ENCODE data around the gene CST3.

The CST3 gene

DNA sequence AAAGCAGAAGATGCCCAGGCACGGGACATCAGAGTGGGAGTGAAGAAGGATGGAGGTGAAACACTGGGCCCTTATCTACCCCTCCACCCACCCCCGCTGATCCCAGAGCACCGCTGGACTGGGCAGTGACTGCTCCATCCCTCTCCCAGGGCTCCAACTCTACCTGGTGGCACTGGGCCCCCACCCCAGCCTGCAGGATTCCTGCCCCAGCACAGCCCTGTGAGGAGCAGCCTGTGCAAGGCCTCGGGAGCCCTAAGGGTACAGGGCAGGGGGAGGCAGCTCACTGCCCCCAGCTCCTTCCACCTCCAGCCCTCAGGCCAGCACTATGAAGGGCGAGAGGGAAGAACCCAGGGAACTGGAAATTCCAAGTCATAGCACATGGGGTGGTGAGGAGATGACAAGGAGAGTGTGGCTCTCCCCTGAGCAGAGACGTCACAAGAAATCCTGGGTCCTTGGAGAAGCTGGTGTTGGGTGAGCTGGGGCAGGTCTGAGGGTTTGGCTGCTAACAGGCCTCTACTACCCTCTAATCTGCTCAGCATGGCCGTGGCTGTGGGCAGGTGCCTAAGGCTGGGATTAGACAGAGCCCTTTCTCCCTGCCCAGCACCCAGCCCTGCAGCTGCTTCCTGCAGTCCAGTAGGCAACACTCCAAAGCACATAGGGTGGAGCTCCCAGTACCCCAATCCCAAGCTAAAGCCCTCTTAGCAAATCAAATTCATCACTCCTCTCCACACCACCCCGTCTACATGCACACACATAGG, 3.5 kb downstream of the CST3 start:
- TF ChIP-seq, protein P1, sequence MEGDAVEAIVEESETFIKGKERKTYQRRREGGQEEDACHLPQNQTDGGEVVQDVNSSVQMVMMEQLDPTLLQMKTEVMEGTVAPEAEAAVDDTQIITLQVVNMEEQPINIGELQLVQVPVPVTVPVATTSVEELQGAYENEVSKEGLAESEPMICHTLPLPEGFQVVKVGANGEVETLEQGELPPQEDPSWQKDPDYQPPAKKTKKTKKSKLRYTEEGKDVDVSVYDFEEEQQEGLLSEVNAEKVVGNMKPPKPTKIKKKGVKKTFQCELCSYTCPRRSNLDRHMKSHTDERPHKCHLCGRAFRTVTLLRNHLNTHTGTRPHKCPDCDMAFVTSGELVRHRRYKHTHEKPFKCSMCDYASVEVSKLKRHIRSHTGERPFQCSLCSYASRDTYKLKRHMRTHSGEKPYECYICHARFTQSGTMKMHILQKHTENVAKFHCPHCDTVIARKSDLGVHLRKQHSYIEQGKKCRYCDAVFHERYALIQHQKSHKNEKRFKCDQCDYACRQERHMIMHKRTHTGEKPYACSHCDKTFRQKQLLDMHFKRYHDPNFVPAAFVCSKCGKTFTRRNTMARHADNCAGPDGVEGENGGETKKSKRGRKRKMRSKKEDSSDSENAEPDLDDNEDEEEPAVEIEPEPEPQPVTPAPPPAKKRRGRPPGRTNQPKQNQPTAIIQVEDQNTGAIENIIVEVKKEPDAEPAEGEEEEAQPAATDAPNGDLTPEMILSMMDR (IDR thresholded peaks at IDR 0.05; ENCODE audit: low read depth, low read length) = no peak
- no peak for DNase-seq (ENCODE audit: low read depth in 2 of 2)
- H3K4me3 ChIP-seq (replicated peaks in 1 of 2; ENCODE audit: low read depth in 2 of 2, low read length in 2 of 2) = no peak overlapping the region

DNA sequence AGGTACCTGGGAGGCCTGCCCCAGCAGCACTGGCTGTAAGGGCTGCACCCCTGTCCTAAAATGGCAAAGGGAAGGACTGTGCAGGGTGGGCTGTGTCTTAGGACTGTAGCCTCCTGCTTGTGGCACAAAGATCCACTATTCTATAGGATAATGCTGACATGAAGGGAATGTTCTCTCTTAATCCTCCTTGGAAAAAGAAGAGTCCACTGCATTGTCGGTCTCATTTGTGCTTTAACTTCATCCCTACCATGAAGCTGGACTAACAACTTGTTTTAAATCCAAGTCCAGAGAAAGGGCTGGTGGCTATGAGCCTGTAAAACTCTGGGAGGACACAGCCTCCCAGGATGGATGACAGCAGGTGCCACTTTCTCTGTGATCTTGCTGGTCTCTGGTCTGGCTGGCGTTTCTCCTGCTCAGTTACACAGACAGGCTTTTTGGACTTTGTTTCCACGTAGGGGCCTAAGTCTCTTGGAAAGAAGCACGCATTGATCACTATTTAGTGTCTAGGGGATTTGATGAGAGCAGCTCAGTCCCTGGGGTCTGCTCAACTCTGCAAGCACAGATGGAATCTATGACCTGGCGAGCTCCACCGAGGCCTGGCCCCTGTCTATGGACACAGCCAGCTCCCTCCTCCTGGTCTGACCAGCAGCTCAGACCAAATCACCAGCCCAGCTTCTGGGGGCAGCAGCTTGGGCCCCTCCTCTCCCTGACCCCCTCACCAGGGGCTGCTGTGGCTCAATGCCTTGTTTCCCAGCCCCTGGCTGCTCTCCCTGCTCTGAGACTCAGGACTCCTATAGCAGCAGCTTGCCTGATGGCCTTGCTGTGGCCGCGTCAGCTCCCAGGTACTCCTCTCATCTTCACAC, 4.8 kb downstream of the CST3 start:
- H3K4me3 ChIP-seq (replicated peaks in 1 of 2; ENCODE audit: low read depth in 2 of 2, low read length in 2 of 2) = no peak overlapping the region
- TF ChIP-seq, protein P1 (IDR thresholded peaks at IDR 0.05; ENCODE audit: low read depth, low read length) = no peak
- no peak for DNase-seq (ENCODE audit: low read depth in 2 of 2)

DNA sequence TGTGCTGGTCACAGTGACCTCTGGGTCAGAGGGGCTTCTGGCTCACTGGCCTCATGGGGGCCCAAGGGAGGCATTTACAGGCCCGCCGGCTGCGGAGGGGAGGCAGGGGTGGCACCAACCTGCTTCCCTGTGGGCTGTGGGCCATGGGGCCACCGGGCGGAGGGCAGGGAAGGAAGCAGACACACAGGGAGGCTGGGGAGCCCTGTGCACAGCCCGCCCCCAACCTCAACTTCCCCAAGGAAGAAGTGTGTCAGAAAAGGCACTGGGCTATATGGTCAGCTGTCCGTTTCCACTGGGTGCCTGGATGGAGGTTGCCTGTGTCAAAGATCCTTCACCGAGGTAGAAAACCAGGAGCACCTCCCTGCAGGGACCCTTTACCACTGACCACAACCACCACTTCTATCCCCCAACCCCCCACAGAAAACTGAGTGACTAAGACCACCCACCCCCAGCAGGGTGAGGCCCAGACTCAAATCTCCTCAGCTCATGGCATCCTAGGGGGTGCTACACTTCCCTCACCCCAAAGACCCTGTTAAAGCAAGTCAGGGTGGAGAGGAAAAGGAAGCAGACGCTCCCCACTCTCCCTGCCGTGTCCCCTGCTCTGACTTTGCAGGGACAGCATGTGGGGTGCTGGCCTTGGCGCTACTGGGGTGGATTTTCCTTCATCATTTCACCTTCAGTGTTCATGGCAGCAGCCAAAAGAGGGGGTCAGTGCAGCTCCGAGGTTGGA, 5.6 kb downstream of the CST3 start:
- no peak overlapping the region for H3K4me3 ChIP-seq (replicated peaks in 1 of 2; ENCODE audit: low read depth in 2 of 2, low read length in 2 of 2)
- DNase-seq (ENCODE audit: low read depth in 2 of 2) = no peak
- TF ChIP-seq, protein P1 (IDR thresholded peaks at IDR 0.05; ENCODE audit: low read depth, low read length) = no peak

DNA sequence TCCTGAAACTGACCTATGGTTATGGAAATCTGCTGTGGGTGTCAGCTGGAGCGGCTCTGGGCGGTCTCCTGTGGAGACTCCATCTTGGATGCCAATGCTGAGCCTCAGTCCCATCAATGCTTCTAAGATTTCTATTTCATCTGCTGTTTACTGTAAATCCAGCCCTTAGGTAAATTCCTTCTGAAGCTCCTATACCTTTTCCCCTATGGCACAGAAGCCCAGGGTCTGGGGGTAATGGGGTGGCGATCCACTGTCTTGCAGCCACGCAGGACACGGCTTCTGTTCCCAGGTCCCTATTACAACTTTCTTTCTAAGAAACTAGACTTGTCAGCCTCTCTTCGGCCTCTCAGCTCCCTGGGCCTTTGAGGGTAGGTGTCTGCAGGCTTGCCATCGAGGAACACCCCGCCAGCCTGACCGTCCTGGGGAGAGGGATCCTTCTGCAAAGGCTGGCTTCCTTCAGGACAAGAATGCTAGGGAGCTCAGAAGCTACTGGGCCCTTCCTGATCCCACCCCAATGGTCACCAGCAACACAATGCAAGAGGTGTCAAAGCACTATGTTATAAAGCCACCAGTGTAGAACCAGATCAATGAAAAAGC, 6.4 kb downstream of the CST3 start:
- no peak for DNase-seq (ENCODE audit: low read depth in 2 of 2)
- TF ChIP-seq, protein P1 (IDR thresholded peaks at IDR 0.05; ENCODE audit: low read depth, low read length) = no peak
- no peak overlapping the region for H3K4me3 ChIP-seq (replicated peaks in 1 of 2; ENCODE audit: low read depth in 2 of 2, low read length in 2 of 2)

DNA sequence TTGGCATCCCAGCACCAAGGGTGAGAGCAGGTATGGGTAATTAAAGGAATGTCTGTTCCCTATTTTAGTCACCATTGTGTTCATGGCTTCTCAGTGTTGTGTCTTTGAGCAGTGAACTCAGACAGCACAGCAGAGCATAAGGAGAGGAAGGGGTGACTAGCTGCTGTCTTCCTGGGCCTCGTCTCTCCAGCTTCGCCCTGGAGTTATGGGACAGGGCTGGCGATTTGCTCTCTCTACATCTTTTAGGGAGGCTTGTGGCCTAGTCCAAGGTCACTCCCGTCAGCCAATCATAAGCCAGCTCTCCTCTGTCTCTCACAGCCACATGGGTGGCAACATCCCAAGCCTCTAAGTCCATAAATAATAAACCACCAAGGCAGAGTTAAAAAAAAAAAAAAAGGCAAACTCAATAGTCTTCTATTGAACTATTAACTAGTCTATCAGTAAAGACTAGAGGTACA, 7.3 kb downstream of the CST3 start:
- DNase-seq (ENCODE audit: low read depth in 2 of 2) = no peak

More for the DNA sequence above, 7.3 kb downstream of the CST3 start:
- TF ChIP-seq, protein P1 (IDR thresholded peaks at IDR 0.05; ENCODE audit: low read depth, low read length) = no peak
- no peak overlapping the region for H3K4me3 ChIP-seq (replicated peaks in 1 of 2; ENCODE audit: low read depth in 2 of 2, low read length in 2 of 2)
